Mesendoderm (in vitro differentiated cells): ENCODE results near the gene AIMP1.

Experiments
- DNase-seq: peaks from one replicate; pipeline ENCODE4 v3.0.0; 2013
- H2AK5ac ChIP-seq: 2 replicates; pipeline ENCODE4 v1.6.1; 2013; ENCODE audit warnings: low read length, inconsistent platforms
- H2BK120ac ChIP-seq: 2 replicates; pipeline ENCODE4 v1.6.1; 2013; ENCODE audit warnings: low read depth, mild to moderate bottlenecking, low read length, moderate library complexity, mixed read lengths
- H2BK15ac ChIP-seq: replicated peaks from 2 replicates; pipeline ENCODE4 v1.6.1; 2013; ENCODE audit warnings: low read depth, mild to moderate bottlenecking, moderate library complexity
- H2BK5ac ChIP-seq: 2 replicates; pipeline ENCODE4 v1.6.1; 2013; ENCODE audit warnings: low read length, inconsistent platforms
- H3K18ac ChIP-seq: 2 replicates; pipeline ENCODE4 v1.6.1; 2013; ENCODE audit warnings: mild to moderate bottlenecking, low read length, mixed read lengths
- H3K23ac ChIP-seq: one replicate; pipeline ENCODE4 v1.6.1; 2013; ENCODE audit warnings: low read length
- H3K27ac ChIP-seq: 2 replicates; pipeline ENCODE4 v1.5.1; 2013; ENCODE audit warnings: low read depth, mild to moderate bottlenecking, inconsistent platforms, low read length, moderate library complexity
- H3K27me3 ChIP-seq: 2 replicates; pipeline ENCODE4 v1.6.1; 2013; ENCODE audit warnings: low read length, control low read depth, mild to moderate bottlenecking, inconsistent platforms; ENCODE audit not compliant: insufficient read depth, poor library complexity
- H3K36me3 ChIP-seq: 2 replicates; pipeline ENCODE4 v1.6.1; 2013; ENCODE audit warnings: low read length, inconsistent platforms; ENCODE audit not compliant: control insufficient read depth, insufficient read depth
- H3K4ac ChIP-seq: one replicate; pipeline ENCODE4 v1.6.1; 2013; ENCODE audit warnings: low read depth, mild to moderate bottlenecking, low read length, moderate library complexity
- H3K4me1 ChIP-seq: 2 replicates; pipeline ENCODE4 v1.6.1; 2013; ENCODE audit warnings: low read depth, low read length, inconsistent platforms; ENCODE audit not compliant: control insufficient read depth
- H3K4me2 ChIP-seq: 2 replicates; pipeline ENCODE4 v1.6.1; 2013; ENCODE audit warnings: low read length
- H3K4me3 ChIP-seq: 2 replicates; pipeline ENCODE4 v1.5.1; 2013; ENCODE audit warnings: mild to moderate bottlenecking, low read length
- H3K56ac ChIP-seq: one replicate; pipeline ENCODE4 v1.6.1; 2013; ENCODE audit warnings: low read length
- H3K79me1 ChIP-seq: 2 replicates; pipeline ENCODE4 v1.6.1; 2013; ENCODE audit warnings: low read length, inconsistent platforms
- H3K79me2 ChIP-seq: 2 replicates; pipeline ENCODE4 v1.6.1; 2013; ENCODE audit warnings: mild to moderate bottlenecking, low read length; ENCODE audit not compliant: control insufficient read depth, insufficient read depth
- H3K9ac ChIP-seq: 2 replicates; pipeline ENCODE4 v1.6.1; 2013; ENCODE audit warnings: low read length, inconsistent platforms
- H4K5ac ChIP-seq: one replicate; pipeline ENCODE4 v1.6.1; 2013; ENCODE audit warnings: low read length
- H4K8ac ChIP-seq: one replicate; pipeline ENCODE4 v1.6.1; 2013; ENCODE audit warnings: low read depth, mild to moderate bottlenecking, control low read depth, low read length, moderate library complexity
- WGBS: extraction: QIAGEN DNeasy Blood & Tissue Kit; methylation state at CpG from one replicate; pipeline ENCODE4 v1.1.7; 2013; ENCODE audit warnings: low lambda C conversion rate, missing lambda C conversion rate; ENCODE audit not compliant: insufficient coverage; ENCODE audit errors: extremely low coverage; 5-methylcytosine and 5-hydroxymethylcytosine counted together

The AIMP1 gene

GRCh38 chr4:106353786-106354185, 37.4 kb downstream of the AIMP1 start:
- DNase-seq, result no peak
- Histone ChIP-seq H4K5ac (no peak overlapping the region), H3K27ac (no peak overlapping the region), H3K9ac (no peak overlapping the region), H2BK120ac (no peak overlapping the region), H4K8ac (no peak overlapping the region), H2AK5ac (no peak overlapping the region), H3K4me3 (no peak overlapping the region), H2BK5ac (no peak overlapping the region), H2BK15ac (no peak overlapping the region), H3K4me1 (no peaks in the 10 kb centered on the region), H3K79me1 (no peaks in the 10 kb centered on the region), H3K56ac (no peak overlapping the region), H3K4me2 (no peak overlapping the region), H3K36me3 (no peaks in the 10 kb centered on the region), H3K27me3 (no peaks in the 10 kb centered on the region), H3K79me2 (no peaks in the 10 kb centered on the region), H3K23ac (no peak overlapping the region), H3K18ac (no peak overlapping the region), H3K4ac (no peak overlapping the region)
- WGBS, result no CpG with 5 or more reads among the region's 1 CpG

- no peak overlapping the region for H3K27ac ChIP-seq
Measured at GRCh38 chr4:106355193-106355592, 38.8 kb downstream of the AIMP1 start.

GRCh38 chr4:106358899-106359298, 42.5 kb downstream of the AIMP1 start:
- Histone ChIP-seq H3K4me1 (no peaks in the 10 kb centered on the region), H2AK5ac (no peak overlapping the region), H3K79me2 (no peaks in the 10 kb centered on the region), H3K36me3 (no peaks in the 10 kb centered on the region), H3K4me3 (no peak overlapping the region), H3K23ac (no peak overlapping the region), H2BK5ac (no peak overlapping the region), H4K8ac (no peak overlapping the region), H3K27me3 (no peaks in the 10 kb centered on the region), H3K9ac (no peak overlapping the region), H3K4ac (no peak overlapping the region), H3K18ac (no peak overlapping the region), H3K4me2 (no peak overlapping the region), H3K27ac (no peak overlapping the region), H3K79me1 (no peaks in the 10 kb centered on the region), H4K5ac (no peak overlapping the region), H2BK120ac (no peak overlapping the region), H3K56ac (no peak overlapping the region), H2BK15ac (no peak overlapping the region)
- no CpG with 5 or more reads among the region's 1 CpG for WGBS
- no peak for DNase-seq

More at GRCh38 chr4:106355193-106355592, 38.8 kb downstream of the AIMP1 start:
- Histone ChIP-seq H3K9ac (no peak overlapping the region), H2AK5ac (no peak overlapping the region), H3K4me1 (no peaks in the 10 kb centered on the region), H3K79me2 (no peaks in the 10 kb centered on the region), H4K8ac (peak overlapping the region; percentile 39), H3K18ac (no peak overlapping the region), H3K4me2 (no peak overlapping the region), H2BK15ac (no peak overlapping the region), H3K4ac (no peak overlapping the region), H2BK120ac (no peak overlapping the region), H3K4me3 (no peak overlapping the region), H3K23ac (no peak overlapping the region), H3K56ac (no peak overlapping the region), H3K79me1 (no peaks in the 10 kb centered on the region), H2BK5ac (no peak overlapping the region), H3K36me3 (no peaks in the 10 kb centered on the region), H4K5ac (no peak overlapping the region), H3K27me3 (no peaks in the 10 kb centered on the region)
- peak; percentile 6 for DNase-seq
- WGBS, result no CpG with 5 or more reads among the region's 4 CpGs

GRCh38 chr4:106362086-106362825, 45.9 kb downstream of the AIMP1 start:
- Histone ChIP-seq H3K56ac (no peak overlapping the region), H3K4me3 (no peak overlapping the region), H3K4me1 (no peaks in the 10 kb centered on the region), H2BK5ac (no peak overlapping the region), H3K18ac (no peak overlapping the region), H4K5ac (no peak overlapping the region), H3K9ac (no peak overlapping the region), H3K36me3 (no peaks in the 10 kb centered on the region), H2BK120ac (no peak overlapping the region), H2AK5ac (no peak overlapping the region), H4K8ac (no peak overlapping the region), H3K27me3 (no peaks in the 10 kb centered on the region), H3K79me1 (no peaks in the 10 kb centered on the region), H3K27ac (no peak overlapping the region), H3K4ac (no peak overlapping the region), H3K23ac (no peak overlapping the region), H3K4me2 (no peak overlapping the region), H3K79me2 (no peaks in the 10 kb centered on the region), H2BK15ac (no peak overlapping the region)
- no CpG with 5 or more reads among the region's 3 CpGs for WGBS
- no peak for DNase-seq

- no peak overlapping the region for H3K4me2 ChIP-seq
- H4K8ac ChIP-seq, result no peak overlapping the region
- H3K4me3 ChIP-seq, result no peak overlapping the region
- no peaks in the 10 kb centered on the region for H3K4me1 ChIP-seq
- no peak overlapping the region for H2BK15ac ChIP-seq
- peak; percentile 21 for DNase-seq
- no peaks in the 10 kb centered on the region for H3K79me2 ChIP-seq
- H3K36me3 ChIP-seq, result no peaks in the 10 kb centered on the region
- H3K23ac ChIP-seq, result no peak overlapping the region
- H3K79me1 ChIP-seq, result no peaks in the 10 kb centered on the region
- no CpG with 5 or more reads among the region's 1 CpG for WGBS
- no peak overlapping the region for H2BK120ac ChIP-seq
- no peak overlapping the region for H3K56ac ChIP-seq
- no peak overlapping the region for H3K18ac ChIP-seq
- H3K27me3 ChIP-seq, result no peaks in the 10 kb centered on the region
- no peak overlapping the region for H2AK5ac ChIP-seq
- H3K27ac ChIP-seq, result no peak overlapping the region
- H3K4ac ChIP-seq, result no peak overlapping the region
- no peak overlapping the region for H2BK5ac ChIP-seq
- H4K5ac ChIP-seq, result no peak overlapping the region
- no peak overlapping the region for H3K9ac ChIP-seq
Measured at GRCh38 chr4:106364282-106364681, 47.9 kb downstream of the AIMP1 start.

GRCh38 chr4:106365613-106366012, 49.3 kb downstream of the AIMP1 start:
- H3K18ac ChIP-seq, result no peak overlapping the region
- no peak overlapping the region for H3K56ac ChIP-seq
- H2BK15ac ChIP-seq, result no peak overlapping the region
- H4K8ac ChIP-seq, result no peak overlapping the region
- no peaks in the 10 kb centered on the region for H3K79me2 ChIP-seq
- no peak overlapping the region for H3K23ac ChIP-seq
- DNase-seq, result peak; percentile 3
- no peak overlapping the region for H4K5ac ChIP-seq
- H3K4me3 ChIP-seq, result no peak overlapping the region
- no peak overlapping the region for H3K4ac ChIP-seq
- H2BK120ac ChIP-seq, result no peak overlapping the region
- H2BK5ac ChIP-seq, result no peak overlapping the region
- H2AK5ac ChIP-seq, result no peak overlapping the region
- no peaks in the 10 kb centered on the region for H3K4me1 ChIP-seq
- no peak overlapping the region for H3K4me2 ChIP-seq
- H3K36me3 ChIP-seq, result no peaks in the 10 kb centered on the region
- WGBS, result no CpG with 5 or more reads among the region's 1 CpG
- H3K9ac ChIP-seq, result no peak overlapping the region
- no peaks in the 10 kb centered on the region for H3K27me3 ChIP-seq
- H3K27ac ChIP-seq, result no peak overlapping the region
- H3K79me1 ChIP-seq, result no peaks in the 10 kb centered on the region
